Measurements from ENCODE around the gene MPPED2.

The MPPED2 gene

GRCh38 chr11:30381879-30382278 lies 204.3 kb downstream of the MPPED2 start:
- H3K4me3 Mint-ChIP-seq, result no peak overlapping the region
- no peaks in the 10 kb centered on the region for H3K36me3 Mint-ChIP-seq
- no peak for ATAC-seq
- H3K27ac Mint-ChIP-seq, result no peak overlapping the region
- H3K9me3 Mint-ChIP-seq, result no peaks in the 10 kb centered on the region
- no peaks in the 10 kb centered on the region for H3K4me1 Mint-ChIP-seq
- H3K27me3 Mint-ChIP-seq, result no peaks in the 10 kb centered on the region

- H3K4me3 Mint-ChIP-seq, result no peak overlapping the region
- no peaks in the 10 kb centered on the region for H3K27me3 Mint-ChIP-seq
- no peak for ATAC-seq
- no peaks in the 10 kb centered on the region for H3K36me3 Mint-ChIP-seq
- no peak overlapping the region for H3K27ac Mint-ChIP-seq
- H3K4me1 Mint-ChIP-seq, result no peaks in the 10 kb centered on the region
- no peaks in the 10 kb centered on the region for H3K9me3 Mint-ChIP-seq
These were observed 205.3 kb downstream of the MPPED2 start for GRCh38 chr11:30380846-30381245.

- peak; percentile 18 for ATAC-seq
- H3K36me3 Mint-ChIP-seq, result no peaks in the 10 kb centered on the region
- no peaks in the 10 kb centered on the region for H3K9me3 Mint-ChIP-seq
- H3K27ac Mint-ChIP-seq, result no peak overlapping the region
- no peak overlapping the region for H3K4me3 Mint-ChIP-seq
- no peaks in the 10 kb centered on the region for H3K4me1 Mint-ChIP-seq
- peaks cover 2% of the 10 kb centered on the region for H3K27me3 Mint-ChIP-seq
These were observed 208.8 kb downstream of the MPPED2 start for GRCh38 chr11:30377347-30377746.

- Mint-ChIP-seq H3K9me3 (peaks cover 6% of the 10 kb centered on the region), H3K4me3 (no peak overlapping the region), H3K4me1 (no peaks in the 10 kb centered on the region), H3K27ac (no peak overlapping the region), H3K36me3 (peaks cover 7% of the 10 kb centered on the region), H3K27me3 (peaks cover 24% of the 10 kb centered on the region)
- no peak for ATAC-seq
These were observed 216.0 kb downstream of the MPPED2 start for GRCh38 chr11:30370164-30370563.

GRCh38 chr11:30368394-30368793 lies 217.8 kb downstream of the MPPED2 start:
- Mint-ChIP-seq H3K9me3 (peaks cover 6% of the 10 kb centered on the region), H3K27me3 (peaks cover 24% of the 10 kb centered on the region), H3K4me1 (no peaks in the 10 kb centered on the region), H3K27ac (no peak overlapping the region), H3K36me3 (peaks cover 7% of the 10 kb centered on the region), H3K4me3 (no peak overlapping the region)
- ATAC-seq, result no peak

GRCh38 chr11:30365793-30366517 lies 220.2 kb downstream of the MPPED2 start:
- H3K4me1 Mint-ChIP-seq, result no peaks in the 10 kb centered on the region
- peaks cover 10% of the 10 kb centered on the region for H3K27me3 Mint-ChIP-seq
- peaks cover 7% of the 10 kb centered on the region for H3K36me3 Mint-ChIP-seq
- no peak overlapping the region for H3K4me3 Mint-ChIP-seq
- no peak overlapping the region for H3K27ac Mint-ChIP-seq
- peak; percentile 55 for ATAC-seq
- peaks cover 9% of the 10 kb centered on the region for H3K9me3 Mint-ChIP-seq

- no peak overlapping the region for H3K4me3 Mint-ChIP-seq
- no peak overlapping the region for H3K27ac Mint-ChIP-seq
- H3K9me3 Mint-ChIP-seq, result peaks cover 9% of the 10 kb centered on the region
- H3K36me3 Mint-ChIP-seq, result peaks cover 7% of the 10 kb centered on the region
- no peak for ATAC-seq
- H3K4me1 Mint-ChIP-seq, result no peaks in the 10 kb centered on the region
- H3K27me3 Mint-ChIP-seq, result peaks cover 10% of the 10 kb centered on the region
These were observed 221.2 kb downstream of the MPPED2 start for GRCh38 chr11:30364837-30365482.

DNA sequence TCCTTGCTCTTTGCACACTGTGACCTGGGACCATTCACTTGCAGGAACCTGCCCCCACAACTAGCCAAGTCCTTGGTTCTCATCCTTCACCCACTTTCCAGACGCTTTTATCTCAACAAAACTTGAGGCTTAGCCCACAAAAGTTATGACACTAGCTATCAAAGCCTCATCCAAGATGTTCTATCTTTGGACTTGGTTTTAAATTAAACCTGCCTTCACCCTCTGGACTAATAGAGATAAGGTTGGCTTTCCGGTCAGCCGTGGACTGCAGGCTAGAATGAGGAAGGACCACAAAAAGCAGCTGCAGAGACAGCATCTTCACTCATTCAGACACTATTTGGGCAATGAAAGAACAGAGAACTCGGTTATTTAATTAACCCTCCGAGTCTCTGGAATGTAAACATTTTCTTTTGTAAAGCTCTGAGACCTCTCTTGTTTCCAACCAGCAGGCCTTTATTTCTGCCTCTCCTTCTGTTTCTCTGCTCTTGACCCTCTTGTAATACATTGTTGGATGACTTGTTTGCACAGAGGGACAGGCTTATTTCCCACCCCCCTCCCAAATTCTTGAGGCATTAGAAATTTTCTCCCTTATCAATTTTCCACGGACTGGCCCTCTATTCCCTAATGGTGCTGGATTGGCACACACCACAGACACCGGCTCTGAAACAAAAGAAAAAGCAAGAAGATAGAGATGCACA lies 221.9 kb downstream of the MPPED2 start:
- no peak overlapping the region for H3K27ac Mint-ChIP-seq
- peaks cover 6% of the 10 kb centered on the region for H3K9me3 Mint-ChIP-seq
- no peaks in the 10 kb centered on the region for H3K4me1 Mint-ChIP-seq
- H3K27me3 Mint-ChIP-seq, result peaks cover 7% of the 10 kb centered on the region
- no peak overlapping the region for H3K4me3 Mint-ChIP-seq
- peaks cover 2% of the 10 kb centered on the region for H3K36me3 Mint-ChIP-seq
- ATAC-seq, result no peak

DNA sequence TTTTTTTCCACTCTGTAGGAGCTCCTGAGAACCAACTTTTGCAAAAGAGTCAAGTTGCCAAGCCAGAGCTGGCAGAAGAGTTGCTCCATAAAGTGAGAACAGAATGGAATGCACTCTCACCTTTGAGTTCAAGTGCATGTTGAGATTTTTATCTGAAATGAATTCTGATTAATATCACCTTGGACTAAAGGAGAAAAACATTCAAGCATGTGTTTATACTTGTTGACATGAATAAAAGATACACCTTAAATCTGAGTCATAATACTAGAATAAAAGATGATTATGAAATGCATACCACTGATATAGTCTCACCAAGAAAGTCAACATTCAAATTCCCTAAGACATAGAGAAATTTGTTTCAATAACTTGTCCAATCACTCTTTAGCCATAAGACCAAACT lies 225.4 kb downstream of the MPPED2 start:
- H3K4me3 Mint-ChIP-seq, result no peak overlapping the region
- no peaks in the 10 kb centered on the region for H3K36me3 Mint-ChIP-seq
- H3K9me3 Mint-ChIP-seq, result peaks cover 3% of the 10 kb centered on the region
- H3K27ac Mint-ChIP-seq, result no peak overlapping the region
- ATAC-seq, result no peak
- H3K4me1 Mint-ChIP-seq, result no peaks in the 10 kb centered on the region
- H3K27me3 Mint-ChIP-seq, result peaks cover 24% of the 10 kb centered on the region

All from stimulated activated memory B cell treated with anti-CD40 and anti-IgM and Interleukin-4, amounts not matched to agents 10 μg/mL and 1 μg/mL and 100 μg/mL, for 72 hours (primary cell).